Measurements from ENCODE around the gene CHN2.

DNA sequence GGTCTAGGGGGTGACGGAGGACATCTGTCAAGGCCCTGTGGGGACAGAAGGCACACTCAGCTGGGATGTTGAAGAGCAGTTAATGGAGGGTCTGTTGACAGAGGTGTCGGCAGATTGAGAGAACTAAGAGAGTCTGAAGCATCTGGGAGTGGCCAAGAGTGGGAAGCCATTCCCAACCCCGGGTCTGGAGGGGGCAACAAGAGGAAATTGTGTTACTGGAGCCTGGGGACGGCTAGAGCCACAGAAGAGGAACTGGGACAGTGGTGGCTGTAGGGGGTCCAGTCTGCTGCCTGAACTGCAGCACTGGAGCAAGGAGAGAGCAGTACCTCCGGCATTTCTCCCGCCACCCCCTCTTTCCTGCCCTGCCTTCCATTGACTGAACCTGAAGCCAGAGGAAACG lies 136.6 kb downstream of the CHN2 start:
- no peak for TF ChIP-seq EZH2phosphoT487 (IDR thresholded peaks at IDR 0.05; ENCODE audit: borderline replicate concordance, low read length)
- TF ChIP-seq, protein P1, sequence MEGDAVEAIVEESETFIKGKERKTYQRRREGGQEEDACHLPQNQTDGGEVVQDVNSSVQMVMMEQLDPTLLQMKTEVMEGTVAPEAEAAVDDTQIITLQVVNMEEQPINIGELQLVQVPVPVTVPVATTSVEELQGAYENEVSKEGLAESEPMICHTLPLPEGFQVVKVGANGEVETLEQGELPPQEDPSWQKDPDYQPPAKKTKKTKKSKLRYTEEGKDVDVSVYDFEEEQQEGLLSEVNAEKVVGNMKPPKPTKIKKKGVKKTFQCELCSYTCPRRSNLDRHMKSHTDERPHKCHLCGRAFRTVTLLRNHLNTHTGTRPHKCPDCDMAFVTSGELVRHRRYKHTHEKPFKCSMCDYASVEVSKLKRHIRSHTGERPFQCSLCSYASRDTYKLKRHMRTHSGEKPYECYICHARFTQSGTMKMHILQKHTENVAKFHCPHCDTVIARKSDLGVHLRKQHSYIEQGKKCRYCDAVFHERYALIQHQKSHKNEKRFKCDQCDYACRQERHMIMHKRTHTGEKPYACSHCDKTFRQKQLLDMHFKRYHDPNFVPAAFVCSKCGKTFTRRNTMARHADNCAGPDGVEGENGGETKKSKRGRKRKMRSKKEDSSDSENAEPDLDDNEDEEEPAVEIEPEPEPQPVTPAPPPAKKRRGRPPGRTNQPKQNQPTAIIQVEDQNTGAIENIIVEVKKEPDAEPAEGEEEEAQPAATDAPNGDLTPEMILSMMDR (conservative IDR thresholded peaks at IDR 0.05; ENCODE audit: low read depth, low read length) = no peak
